ENCODE measurements around the gene FAM163A. TPM values are rescaled to one million over a fixed set of nuclear protein-coding genes. Genes with fewer than 3 reads are reported as not detected.

FAM163A gene
- total RNA-seq, 1 experiment from 2014 or later = 0.46 TPM

GRCh38 chr1:179779645-179780272, 36.7 kb downstream of the FAM163A start:
- no peak overlapping the region for H3K18ac ChIP-seq (ENCODE audit: insufficient read length, low read depth, low read length)
- no peak overlapping the region for H2AFZ ChIP-seq (ENCODE audit: low read length)
- no peaks in the 10 kb centered on the region for H3K79me2 ChIP-seq (ENCODE audit: insufficient read depth, low read length)
- H3K27me3 ChIP-seq (ENCODE audit: insufficient read depth, low read length) = no peaks in the 10 kb centered on the region
- Mint-ChIP-seq H3K4me1 (peaks cover 0 to 3% of the 10 kb centered on the region in 2 experiments; a peak in 2 of 4 replicates), H3K27me3 (ENCODE audit: low read depth) (peaks cover under 1% of the 10 kb centered on the region), H3K4me3 (no peak overlapping the region), H3K9me3 (no peaks in the 10 kb centered on the region), H3K27ac (no peak overlapping the region), H3K36me3 (ENCODE audit: insufficient read depth in 1 of 3, low read depth in 3 of 3) (no peaks in the 10 kb centered on the region)
- H3K79me1 ChIP-seq (ENCODE audit: insufficient read depth, low read depth, low read length, poor library complexity, severe bottlenecking) = no peaks in the 10 kb centered on the region
- DNase-seq = no peak
- no peak overlapping the region for H2BK15ac ChIP-seq (ENCODE audit: low read depth, low read length)
- no peak overlapping the region for H2AK5ac ChIP-seq (ENCODE audit: insufficient read length, low read length)
- no peak overlapping the region for H4K8ac ChIP-seq (replicated peaks; ENCODE audit: insufficient read length, low read depth, low read length)
- H3K23ac ChIP-seq (ENCODE audit: insufficient read length, low read depth, low read length) = no peak overlapping the region
- no peaks in the 10 kb centered on the region for H3K9me3 ChIP-seq (ENCODE audit: control insufficient read depth, low read depth, low read length)
- no peak overlapping the region for H3K27ac ChIP-seq (ENCODE audit: insufficient read length, low read depth, low read length)
- H2BK120ac ChIP-seq (ENCODE audit: low read depth, low read length, poor library complexity, severe bottlenecking) = no peak overlapping the region
- no peaks in the 10 kb centered on the region for H3K23me2 ChIP-seq (ENCODE audit: insufficient read length, low read depth, low read length, poor library complexity, severe bottlenecking)
- H3K9ac ChIP-seq (ENCODE audit: extremely low read depth, insufficient read length, low read length) = no peak overlapping the region
- H3T11ph ChIP-seq (ENCODE audit: low read length) = no peak overlapping the region
- no peak overlapping the region for H3K4me2 ChIP-seq (ENCODE audit: insufficient read depth, insufficient read length, low read length)
- no peak overlapping the region for H3K56ac ChIP-seq (ENCODE audit: insufficient read length, low read depth, low read length)
- no peak overlapping the region for H4K91ac ChIP-seq (ENCODE audit: insufficient read length, low read depth, low read length)
- H3K4me1 ChIP-seq (ENCODE audit: insufficient read depth, low read length) = no peaks in the 10 kb centered on the region
- H3K4ac ChIP-seq (ENCODE audit: low read depth, low read length) = no peak overlapping the region
- H4K5ac ChIP-seq (ENCODE audit: insufficient read length, low read depth, low read length) = no peak overlapping the region
- H2BK5ac ChIP-seq (ENCODE audit: insufficient read length, low read length) = no peak overlapping the region
- no peak for TF ChIP-seq CTCF (conservative IDR thresholded peaks at IDR 0.05)
- no peak overlapping the region for H3K14ac ChIP-seq (ENCODE audit: insufficient read depth, low read length)
- no peak overlapping the region for H2BK20ac ChIP-seq (ENCODE audit: low read depth, low read length, poor library complexity, severe bottlenecking)
- H4K20me1 ChIP-seq (ENCODE audit: control insufficient read depth, insufficient read depth, insufficient read length) = no peaks in the 10 kb centered on the region
- no peak overlapping the region for H2BK12ac ChIP-seq (ENCODE audit: insufficient read length, low read depth, low read length)
- WGBS (ENCODE audit: extremely low coverage, insufficient read length, low lambda C conversion rate) = no CpG with 5 or more reads among the region's 2 CpGs

Measured in H9 (cell line).